Panc1 (cell line): ENCODE data around the gene ANTXR1.

Source experiments
- CTCF ChIP-seq: fragments of 450-650 bp; IDR thresholded peaks from 2 replicates; pipeline ENCODE4 v1.5.1; 2017; ENCODE audit warnings: mild to moderate bottlenecking
- POLR2AphosphoS5 ChIP-seq: IDR thresholded peaks from 2 replicates; pipeline ENCODE4 v1.6.1; 2012; ENCODE audit warnings: mild to moderate bottlenecking, low read depth, low read length, moderate library complexity
- REST ChIP-seq, 2 experiments: IDR thresholded peaks; 2 replicates each; pipeline ENCODE4 v1.6.1; 2011 to 2012; ENCODE audit warnings: low read depth in 2 of 2, control low read depth in 1 of 2, low read length in 1 of 2, mild to moderate bottlenecking in 1 of 2, moderate library complexity in 1 of 2; ENCODE audit not compliant: insufficient read depth in 1 of 2

GRCh38 chr2:69221512-69221911 is 208.5 kb downstream of the ANTXR1 start:
- TF ChIP-seq CTCF = no peak
- TF ChIP-seq POLR2AphosphoS5 = no peak
- no peak for TF ChIP-seq REST (IDR thresholded peaks at IDR 0.05; ENCODE audit: insufficient read depth in 1 of 2, low read depth in 2 of 2, low read length in 1 of 2)
